D721Med (cell line): ENCODE measurements around the gene DPPA3.
A peak's percentile ranks its signal among the peaks of the same experiment; 100 is the strongest.

Source experiments
- DNase-seq: peaks from one replicate; pipeline ENCODE4 v3.0.0; 2011; ENCODE audit warnings: low spot score; ENCODE audit not compliant: insufficient read length
- FAIRE-seq: peaks from 2 replicates; lab custom pipeline; 2011; peaks lifted over from hg19 to GRCh38; lab: Jason Lieb, UNC
- CTCF ChIP-seq: IDR thresholded peaks from 2 replicates; pipeline ENCODE4 v1.5.1; 2012; ENCODE audit warnings: mild to moderate bottlenecking, control low read depth; ENCODE audit not compliant: insufficient read depth; ENCODE audit errors: missing control alignments

DPPA3 gene

GRCh38 chr12:7705846-7706245 lies 5.4 kb upstream of the DPPA3 start:
- no peak for DNase-seq
- no peak for TF ChIP-seq CTCF
- FAIRE-seq: no peak

- no peak for DNase-seq
- no peak for TF ChIP-seq CTCF
- no peak for FAIRE-seq
Observed at GRCh38 chr12:7709969-7710675, 1.1 kb upstream of the DPPA3 start.

GRCh38 chr12:7712841-7713442 lies 1.7 kb downstream of the DPPA3 start:
- FAIRE-seq (no peak), DNase-seq (no peak)
- TF ChIP-seq CTCF: no peak

GRCh38 chr12:7716381-7716780 lies 5.1 kb downstream of the DPPA3 start:
- FAIRE-seq (no peak), DNase-seq (no peak)
- TF ChIP-seq CTCF: peak; percentile 1

GRCh38 chr12:7719946-7720730 lies 8.9 kb downstream of the DPPA3 start:
- TF ChIP-seq CTCF: no peak
- DNase-seq (no peak), FAIRE-seq (no peak)

GRCh38 chr12:7723926-7724325 lies 12.7 kb downstream of the DPPA3 start:
- FAIRE-seq (no peak), DNase-seq (no peak)
- TF ChIP-seq CTCF: no peak
